Right lobe of liver (tissue), 6 donors: ENCODE measurements around the gene UBE2E1. TPM values are rescaled to one million over a fixed set of nuclear protein-coding genes. Genes with fewer than 3 reads are reported as not detected.

Source experiments
- ATAC-seq, 4 donors: fragments of 200-7000 bp; cut with Tn5 transposase; one replicate each; pipeline ENCODE4 v1.9.1; 2020; ENCODE audit warnings: mild to moderate bottlenecking in 4 of 4, moderate library complexity in 4 of 4
- DNase-seq, 3 donors: peaks; one replicate each; pipeline ENCODE4 v3.0.0-alpha.2; 2020
- H3K27ac ChIP-seq, 3 donors: fragments of 200-600 bp; one replicate each; pipeline ENCODE4 v1.8.0; 2022
- H3K27me3 ChIP-seq, 2 donors: fragments of 200-600 bp; one replicate each; pipeline ENCODE4 v1.8.0; 2022
- H3K36me3 ChIP-seq, 4 donors: fragments of 200-600 bp; sonication (generic) in 1 of 4; one replicate each; pipeline versions ENCODE4 v1.5.1 to v1.8.0; 2017 to 2022; ENCODE audit warnings: control low read depth in 1 of 4
- H3K4me1 ChIP-seq, 4 donors: fragments of 200-600 bp; sonication (generic) in 1 of 4; one replicate each; pipeline versions ENCODE4 v1.5.1 to v1.8.0; 2017 to 2022; ENCODE audit warnings: control low read depth in 1 of 4
- H3K4me3 ChIP-seq, 3 donors: fragments of 200-600 bp; one replicate each; pipeline ENCODE4 v1.8.0; 2022
- H3K9me3 ChIP-seq, 4 donors: fragments of 200-600 bp; sonication (generic) in 1 of 4; one replicate each; pipeline versions ENCODE4 v1.5.1 to v1.8.0; 2017 to 2022; ENCODE audit warnings: control low read depth in 1 of 4
- POLR2A ChIP-seq: fragments of 450-650 bp; IDR thresholded peaks from one replicate; pipeline ENCODE4 v1.6.1; 2017; ENCODE audit warnings: antibody characterized with exemption, mild to moderate bottlenecking
- WGBS: methylation state at CpG from one replicate; pipeline ENCODE4 v1.1.6; 2018; ENCODE audit warnings: low coverage, low lambda C conversion rate; ENCODE audit not compliant: insufficient coverage; ENCODE audit errors: missing lambda C conversion rate; 5-methylcytosine and 5-hydroxymethylcytosine counted together
- intact Hi-C, 2 donors: fragments of 100-400 bp; cut with DNase I; formaldehyde crosslinking; loops; one replicate each; pipeline versions ENCODE4 v1.11.2 to v1.14.1; 2022
- total RNA-seq, 6 experiments: library from RNA; depleted of rRNA in 2 of 6; stranded (reverse); fragments of >200 nt in 2 of 6; fragmentation: NEBNext Ultra II Directional in 3 of 6; extraction: Animal tissue kit (Norgen Biotek cat#: 25700) in 3 of 6; gene quantifications; one replicate each; pipeline versions ENCODE4 v1.1.0 to v1.2.4, GENCODE V29; 2016 to 2023
- TF ChIP-seq, protein P1 (sequence below), 4 donors: fragments of 200-600 bp in 3 of 4; fragments of 450-650 bp in 1 of 4; IDR thresholded peaks; one replicate each; pipeline versions ENCODE4 v1.5.1 to v1.8.0; 2016 to 2022; ENCODE audit warnings: antibody characterized with exemption in 4 of 4, mild to moderate bottlenecking in 2 of 4
- donor health status: DM: no; HTN: yes; CAD: no.
- donor health status: DM: no; HTN: no; CAD: no.
- donor health status: DM: no; HTN: no; CAD: no.
- donor health status: DM: no; HTN: yes; CAD: no.
- donor health status: DM: no; HTN: yes; CAD: no.

Gene UBE2E1
- total RNA-seq, 6 experiments from 2014 or later = 20.8 to 40.4 (median 29.7) TPM

DNA sequence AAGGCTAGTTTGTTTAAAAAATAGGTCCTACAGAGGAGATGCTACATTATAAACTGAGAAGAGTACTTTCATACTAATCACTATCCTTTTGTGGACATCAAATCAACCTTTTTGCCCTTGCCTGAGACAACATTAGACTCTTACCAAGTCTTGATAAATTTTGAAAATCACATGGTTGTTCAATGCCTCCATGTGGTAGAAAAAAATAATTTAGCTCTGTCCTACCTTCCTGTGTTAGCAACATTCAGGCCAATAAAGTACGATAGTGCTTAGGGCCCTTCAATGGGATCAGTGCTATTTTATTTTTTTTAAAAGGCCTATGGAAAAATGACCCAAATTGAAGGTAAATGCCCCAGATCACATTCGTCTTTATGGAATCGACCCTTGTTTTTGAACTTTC is 5.0 kb upstream of the UBE2E1 start:
- ATAC-seq (peak in 3 of 4 donors; percentile 43 to 59 (median 48)), DNase-seq (no peak)
- intact Hi-C loops = no loop called here
- Histone ChIP-seq H3K36me3 (no peaks in the 10 kb centered on the region), H3K4me1 (no peaks in the 10 kb centered on the region), H3K4me3 (no peak overlapping the region), H3K27me3 (no peaks in the 10 kb centered on the region), H3K9me3 (no peaks in the 10 kb centered on the region), H3K27ac (no peak overlapping the region)
- TF ChIP-seq, protein P1, sequence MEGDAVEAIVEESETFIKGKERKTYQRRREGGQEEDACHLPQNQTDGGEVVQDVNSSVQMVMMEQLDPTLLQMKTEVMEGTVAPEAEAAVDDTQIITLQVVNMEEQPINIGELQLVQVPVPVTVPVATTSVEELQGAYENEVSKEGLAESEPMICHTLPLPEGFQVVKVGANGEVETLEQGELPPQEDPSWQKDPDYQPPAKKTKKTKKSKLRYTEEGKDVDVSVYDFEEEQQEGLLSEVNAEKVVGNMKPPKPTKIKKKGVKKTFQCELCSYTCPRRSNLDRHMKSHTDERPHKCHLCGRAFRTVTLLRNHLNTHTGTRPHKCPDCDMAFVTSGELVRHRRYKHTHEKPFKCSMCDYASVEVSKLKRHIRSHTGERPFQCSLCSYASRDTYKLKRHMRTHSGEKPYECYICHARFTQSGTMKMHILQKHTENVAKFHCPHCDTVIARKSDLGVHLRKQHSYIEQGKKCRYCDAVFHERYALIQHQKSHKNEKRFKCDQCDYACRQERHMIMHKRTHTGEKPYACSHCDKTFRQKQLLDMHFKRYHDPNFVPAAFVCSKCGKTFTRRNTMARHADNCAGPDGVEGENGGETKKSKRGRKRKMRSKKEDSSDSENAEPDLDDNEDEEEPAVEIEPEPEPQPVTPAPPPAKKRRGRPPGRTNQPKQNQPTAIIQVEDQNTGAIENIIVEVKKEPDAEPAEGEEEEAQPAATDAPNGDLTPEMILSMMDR (IDR thresholded peaks at IDR 0.05) = peak in 1 of 4 donors; percentile 8
- TF ChIP-seq POLR2A = no peak
- 36% methylated on average over 3 of the region's 3 CpGs for WGBS

DNA sequence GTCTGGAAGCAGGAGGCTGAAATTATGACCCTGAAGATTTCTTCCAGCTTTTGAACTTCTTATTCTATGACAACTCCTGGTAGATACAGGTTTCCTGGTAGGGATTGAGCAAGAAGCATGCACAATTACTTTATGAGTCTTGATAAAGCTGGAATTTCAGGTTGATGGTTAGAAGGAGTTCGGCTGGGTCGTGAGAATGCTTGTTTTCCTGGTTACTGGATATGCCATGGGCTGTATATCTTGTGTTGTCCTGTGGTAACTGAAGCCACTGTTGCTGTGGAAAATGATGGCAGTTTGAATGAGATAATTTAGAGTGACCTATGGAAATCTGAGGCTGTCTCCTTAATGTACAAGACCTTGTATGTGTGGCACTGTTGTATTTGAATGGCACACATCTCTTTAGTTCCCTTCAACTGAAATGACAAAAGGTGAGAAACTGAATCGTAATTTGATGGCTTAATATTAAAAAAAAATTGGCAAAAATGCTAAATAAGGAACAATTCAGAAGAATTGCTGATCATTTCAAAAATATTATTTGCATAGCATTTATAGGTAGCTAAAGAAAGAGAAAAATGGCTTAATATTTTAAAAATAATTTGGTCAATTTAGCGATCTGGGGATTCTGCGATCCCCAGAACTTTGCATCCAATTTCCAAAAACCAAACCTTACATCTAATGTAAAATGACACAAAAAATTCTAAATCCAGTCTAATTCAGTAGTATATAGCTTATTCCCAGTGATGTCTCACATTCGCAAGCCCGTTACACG is 1.1 kb upstream of the UBE2E1 start:
- no peaks in the 10 kb centered on the region for H3K27me3 ChIP-seq
- no peaks in the 10 kb centered on the region for H3K9me3 ChIP-seq
- ATAC-seq (no peak), DNase-seq (no peak)
- H3K36me3 ChIP-seq = no peaks in the 10 kb centered on the region
- intact Hi-C loops = no loop called here
- 88% methylated on average over 7 of the region's 8 CpGs for WGBS
- no peak for TF ChIP-seq POLR2A
- TF ChIP-seq, protein P1 (IDR thresholded peaks at IDR 0.05) = no peak
- peaks cover 0 to 5% (median 0%) of the 10 kb centered on the region in 4 donors for H3K4me1 ChIP-seq
- no peak overlapping the region for H3K27ac ChIP-seq
- no peak overlapping the region for H3K4me3 ChIP-seq

DNA sequence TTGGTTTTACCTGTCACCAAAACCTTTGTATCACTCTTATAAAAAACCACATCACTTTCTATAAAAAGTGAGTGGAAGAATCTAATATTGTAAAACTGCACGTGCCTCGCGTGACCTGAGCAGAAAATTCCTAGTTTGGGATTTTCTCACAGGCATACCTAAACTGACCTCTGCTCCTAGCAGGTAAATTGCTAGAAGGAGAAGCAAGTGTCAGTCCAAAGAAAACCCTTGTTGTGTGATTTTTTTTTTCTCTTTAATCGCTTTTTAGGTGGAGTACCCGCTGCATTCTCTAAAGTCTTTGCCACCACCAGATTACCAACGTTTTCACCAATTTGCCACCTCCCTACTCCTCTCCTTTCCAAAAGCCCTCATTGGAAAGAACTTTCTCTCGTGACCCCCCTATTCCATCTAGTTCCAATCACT is 534 bp upstream of the UBE2E1 start:
- H3K27me3 ChIP-seq = no peaks in the 10 kb centered on the region

DNA sequence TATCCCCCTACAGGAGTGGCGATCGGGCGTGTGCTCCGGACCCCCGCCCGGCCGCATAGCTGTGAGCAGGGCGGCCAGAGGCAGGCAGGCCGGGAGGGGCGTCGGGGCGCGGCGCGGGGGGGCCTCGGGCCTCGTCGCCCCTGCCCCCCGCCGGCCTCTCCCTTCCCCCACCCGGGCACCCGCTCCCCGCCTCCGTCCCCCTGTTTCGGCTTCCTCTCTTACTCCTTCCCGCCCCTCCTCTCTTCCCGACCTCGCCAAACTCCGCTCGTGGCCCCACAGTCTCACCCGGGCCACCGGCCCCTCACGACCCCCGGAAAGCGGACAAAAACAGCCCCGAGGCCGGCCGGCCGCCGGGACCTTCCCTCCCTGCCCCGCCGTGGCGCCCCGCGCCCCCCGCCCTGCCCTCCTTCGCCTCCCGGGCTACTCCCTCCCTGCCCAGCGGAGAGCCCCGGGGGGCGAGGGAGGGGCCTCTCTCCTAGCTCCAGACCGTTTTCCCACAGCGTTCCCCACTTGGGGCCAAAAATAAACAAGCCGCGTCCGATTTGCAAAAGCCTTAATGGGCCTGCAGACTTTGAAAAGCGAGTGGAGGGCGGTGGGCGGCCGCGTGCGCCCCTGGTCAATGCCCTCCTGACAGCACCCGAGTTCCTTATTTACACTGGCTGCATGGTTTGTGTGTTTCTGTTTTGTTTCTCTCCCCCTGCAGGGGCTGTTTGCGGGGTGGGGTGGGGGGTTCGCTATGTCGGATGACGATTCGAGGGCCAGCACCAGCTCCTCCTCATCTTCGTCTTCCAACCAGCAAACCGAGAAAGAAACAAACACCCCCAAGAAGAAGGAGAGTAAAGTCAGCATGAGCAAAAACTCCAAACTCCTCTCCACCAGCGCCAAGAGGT is 1.0 kb downstream of the UBE2E1 start:
- under 1% methylated on average over 13 of the region's 71 CpGs for WGBS
- ATAC-seq = peak; percentile 16 to 30 (median 20)
- intact Hi-C loops = no loop called here

More for the DNA sequence above, 534 bp upstream of the UBE2E1 start:
- TF ChIP-seq, protein P1 (IDR thresholded peaks at IDR 0.05) = no peak
- TF ChIP-seq POLR2A = no peak
- ATAC-seq (peak in 2 of 4 donors; percentile 2 to 4), DNase-seq (no peak)
- WGBS = 26% methylated on average over 7 of the region's 7 CpGs
- Histone ChIP-seq H3K36me3 (no peaks in the 10 kb centered on the region), H3K27ac (no peak overlapping the region), H3K9me3 (no peaks in the 10 kb centered on the region), H3K4me1 (peaks cover 0 to 5% (median 0%) of the 10 kb centered on the region in 4 donors), H3K4me3 (peak overlapping the region; percentile 77 to 85 (median 81))
- intact Hi-C loops = no loop called here

More for the DNA sequence above, 1.0 kb downstream of the UBE2E1 start:
- no peak for TF ChIP-seq POLR2A
- TF ChIP-seq, protein P1 (IDR thresholded peaks at IDR 0.05) = no peak
- Histone ChIP-seq H3K4me1 (peaks cover 0 to 12% (median 3%) of the 10 kb centered on the region in 4 donors), H3K9me3 (no peaks in the 10 kb centered on the region), H3K27ac (peak overlapping the region; percentile 76 to 86 (median 77)), H3K4me3 (peak overlapping the region; percentile 77 to 85 (median 81)), H3K27me3 (no peaks in the 10 kb centered on the region), H3K36me3 (no peaks in the 10 kb centered on the region)
- peak; percentile 54 to 63 (median 54) for DNase-seq
